ENCODE data around the gene NOP53.
"Not testable (repeated sequence)": the region's sequence is repeated elsewhere in the genome, so short reads cannot be mapped to it uniquely, and the experiment has no call there.

The NOP53 gene

DNA sequence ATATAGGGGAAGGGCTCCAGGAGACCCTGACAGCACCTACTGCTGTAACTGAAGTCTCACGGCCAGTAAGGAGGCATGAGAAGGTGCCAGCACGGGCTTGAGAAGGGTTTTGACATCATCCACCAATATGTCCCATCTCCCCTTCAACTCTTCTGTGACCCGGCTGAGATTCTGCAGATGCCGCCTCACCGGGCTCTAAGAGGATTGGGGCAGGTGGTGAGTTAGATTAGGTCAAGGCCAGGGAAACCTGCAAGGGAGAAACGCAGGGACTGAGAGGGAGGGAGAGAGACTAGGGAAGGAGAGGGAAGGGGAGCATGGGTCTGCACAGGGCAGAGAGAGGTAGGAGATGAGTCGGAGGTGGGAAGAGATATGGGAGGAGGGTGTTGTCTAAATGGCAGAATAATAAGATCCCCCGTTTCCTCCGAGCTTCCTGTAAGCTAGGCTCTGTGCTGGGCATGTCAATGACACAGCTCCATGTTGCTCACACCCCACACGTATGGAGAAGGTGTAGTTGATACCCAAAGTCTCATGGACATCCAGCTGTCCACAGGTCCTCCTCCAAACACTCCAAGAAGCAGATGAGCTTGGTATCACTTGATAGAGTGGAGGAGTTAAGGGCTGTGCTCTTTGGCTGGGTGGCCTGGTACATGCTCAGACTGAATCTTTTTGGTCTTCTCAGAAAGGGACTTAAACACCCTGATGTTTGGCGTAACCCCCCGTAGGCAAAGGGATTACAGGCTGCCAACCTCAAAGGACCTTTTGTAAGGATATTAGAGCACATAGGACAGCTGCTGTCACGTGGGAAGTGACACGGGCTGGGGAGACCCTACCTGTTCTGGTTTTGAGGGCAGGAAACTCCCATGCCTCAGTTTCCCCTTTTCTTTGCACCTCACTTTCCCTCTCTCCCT lies 52.9 kb downstream of the NOP53 start:
- TF ChIP-seq CTCF (IDR thresholded peaks at IDR 0.05; ENCODE audit: insufficient read depth, low read length, missing control alignments) = no peak
- no peak for DNase-seq (ENCODE audit: low read depth, low spot score)
- POLR2A ChIA-PET = no interaction called here
- no peak overlapping the region for H3K4me3 ChIP-seq (ENCODE audit: low read depth, low read length)
- CTCF ChIA-PET = interaction anchor here (1.1 to 4.8 kb wide), 4 partner anchors 7 to 65 kb away, joined by 3 to 43 read pairs (median 4); no protein-coding TSS in a partner anchor

- no peak for TF ChIP-seq CTCF (IDR thresholded peaks at IDR 0.05; ENCODE audit: insufficient read depth, low read length, missing control alignments)
- DNase-seq (ENCODE audit: low read depth, low spot score) = no peak
- ChIA-PET POLR2A (no interaction called here), CTCF (interaction anchor here (1.1 to 4.8 kb wide), 3 partner anchors 8 to 64 kb away, joined by 3 to 43 read pairs (median 3); no protein-coding TSS in a partner anchor)
- H3K4me3 ChIP-seq (ENCODE audit: low read depth, low read length) = no peak overlapping the region
Measured at GRCh38 chr19:47798904-47799266, 53.5 kb downstream of the NOP53 start.

DNA sequence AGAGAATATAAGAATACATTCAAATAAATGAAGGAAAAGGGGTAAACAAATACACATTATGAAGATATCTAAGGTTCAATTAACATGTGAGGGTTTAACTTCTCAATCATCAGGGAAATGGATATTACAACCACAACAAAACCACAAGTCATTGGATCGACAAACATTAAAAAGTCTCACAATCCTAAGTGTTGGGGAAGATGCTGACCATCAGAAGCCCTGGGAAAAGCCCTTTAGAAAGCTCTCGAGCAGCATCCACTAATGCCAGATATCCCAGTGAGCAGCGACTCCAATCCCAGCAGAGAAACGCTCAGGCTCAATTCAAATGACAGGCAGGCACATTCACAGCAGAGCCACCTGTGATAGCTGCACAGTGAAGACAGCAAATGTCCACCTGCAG lies 55.9 kb downstream of the NOP53 start:
- ChIA-PET POLR2A (no interaction called here), CTCF (interaction anchor here (1.1 to 4.8 kb wide), 3 partner anchors 10 to 88 kb away, joined by 3 to 43 read pairs (median 6); partner anchors contain the start of gene EHD2)
- no peak for DNase-seq (ENCODE audit: low read depth, low spot score)
- no peak overlapping the region for H3K4me3 ChIP-seq (ENCODE audit: low read depth, low read length)
- no peak for TF ChIP-seq CTCF (IDR thresholded peaks at IDR 0.05; ENCODE audit: insufficient read depth, low read length, missing control alignments)

- DNase-seq (ENCODE audit: low read depth, low spot score) = no peak
- TF ChIP-seq CTCF (IDR thresholded peaks at IDR 0.05; ENCODE audit: insufficient read depth, low read length, missing control alignments) = no peak
- ChIA-PET CTCF (interaction anchor here (1.2 to 4.8 kb wide), 2 partner anchors 11 to 60 kb away, joined by 3 to 43 read pairs; no protein-coding TSS in a partner anchor), POLR2A (no interaction called here)
- H3K4me3 ChIP-seq (ENCODE audit: low read depth, low read length) = no peak overlapping the region
Measured at GRCh38 chr19:47802521-47803043, 57.2 kb downstream of the NOP53 start.

- CTCF ChIA-PET = interaction anchor here (1.2 kb wide), 1 partner anchor 60 kb away, joined by 3 read pairs; no protein-coding TSS in a partner anchor
- DNase-seq (ENCODE audit: low read depth, low spot score); H3K4me3 ChIP-seq (ENCODE audit: low read depth, low read length); POLR2A ChIA-PET: not testable (repeated sequence)
Measured at GRCh38 chr19:47803148-47803547, 57.8 kb downstream of the NOP53 start.

DNA sequence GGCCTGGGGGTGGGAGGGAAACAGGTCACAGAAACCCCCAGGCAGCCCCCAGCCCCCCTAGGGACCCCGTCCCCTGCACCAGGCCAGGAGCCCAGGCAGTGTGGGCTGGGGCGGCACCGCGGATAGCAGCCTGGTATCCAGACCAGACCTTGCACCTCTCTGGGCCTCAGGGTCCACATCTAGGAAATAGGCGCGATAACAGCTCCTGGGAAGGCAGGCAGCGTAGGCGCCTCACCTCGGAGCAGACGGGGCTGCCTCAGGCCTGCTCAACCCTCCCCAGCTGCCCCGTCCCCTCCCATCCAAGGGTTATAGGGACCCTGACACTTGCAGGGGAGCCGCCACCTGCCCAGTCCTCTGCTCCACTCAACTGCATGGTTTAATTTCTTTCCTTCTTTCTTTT lies 58.3 kb downstream of the NOP53 start:
- H3K4me3 ChIP-seq (ENCODE audit: low read depth, low read length); CTCF ChIA-PET; POLR2A ChIA-PET; DNase-seq (ENCODE audit: low read depth, low spot score): not testable (repeated sequence)

DNA sequence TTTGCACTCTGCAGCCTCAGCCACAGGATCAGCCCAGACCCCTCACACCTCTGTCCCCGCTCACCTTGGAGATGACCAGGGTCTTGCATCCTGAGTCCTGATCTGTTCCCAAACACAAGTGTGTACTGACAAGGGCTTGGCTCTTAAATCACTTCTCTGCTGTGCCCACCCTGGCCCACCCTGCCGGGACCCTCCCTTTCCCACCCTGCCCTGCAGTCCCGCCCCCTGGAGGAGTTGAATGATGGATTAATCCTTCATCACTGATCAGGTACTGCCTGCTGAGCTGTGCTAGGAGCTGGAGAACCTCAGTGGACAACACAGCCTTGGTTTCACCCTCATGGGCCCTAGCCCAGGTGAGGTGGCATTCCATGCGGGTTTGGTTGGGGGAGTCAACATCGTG lies 59.1 kb downstream of the NOP53 start, which contains the start of gene TPRX1:
TPRX1 (minus strand) TSS at position 101 of the 400 bp plus-strand sequence; CDS start at position 89, 12 bp downstream.
- POLR2A ChIA-PET; H3K4me3 ChIP-seq (ENCODE audit: low read depth, low read length); DNase-seq (ENCODE audit: low read depth, low spot score): not testable (repeated sequence)
- CTCF ChIA-PET = interaction anchor here (1.5 to 2.7 kb wide), 2 partner anchors 10 to 60 kb away, joined by 3 to 14 read pairs; no protein-coding TSS in a partner anchor

All from AG04449 (cell line).